K562 (cell line): ENCODE measurements around the gene RNPEPL1. TPM values are rescaled to one million over a fixed set of nuclear protein-coding genes. Genes with fewer than 3 reads are reported as not detected.

Source experiments
- ATAC-seq: fragments of 200-7000 bp; cut with Tn5 transposase; 3 replicates; pipeline ENCODE4 v1.9.1; 2020; ENCODE audit warnings: moderate library complexity
- BruUV-seq: library from RNA; stranded (reverse); fragments of 400-500 nt; replicated peaks from 2 replicates; lab custom pipeline; 2021; lab: Mats Ljungman, UMichigan
- CTCF ChIA-PET: fragments of 300-600 bp; formaldehyde crosslinking; extraction: SDS; loops from one replicate; lab custom pipeline; 2021; ENCODE audit warnings: low intra/inter-chr PET ratio; lab: Yijun Ruan, JAX
- POLR2A ChIA-PET: fragments of 300-600, 350-650 bp; sonication (Branson Sonifier 250); formaldehyde crosslinking; extraction: SDS; loops from one replicate; lab custom pipeline; 2021; ENCODE audit warnings: antibody characterized with exemption, inconsistent platforms; lab: Yijun Ruan, JAX
- DNase-seq, 4 experiments: peaks; one replicate each; pipeline versions ENCODE4 v3.0.0 to v3.0.0-alpha.2; 2011 to 2018; ENCODE audit warnings: low spot score in 3 of 4, mixed read lengths in 3 of 4; ENCODE audit errors: extremely low read depth in 1 of 4
- FAIRE-seq: peaks from 2 replicates; lab custom pipeline; 2011; peaks lifted over from hg19 to GRCh38; lab: Jason Lieb, UNC
- H2AFZ ChIP-seq: 2 replicates; pipeline ENCODE4 v1.6.0; 2011; ENCODE audit warnings: low read depth, low read length, control low read depth, inconsistent platforms
- H3K27ac ChIP-seq: fragments of 200-600 bp; 3 replicates; pipeline ENCODE4 v1.8.0; 2011; ENCODE audit warnings: low read depth, mild to moderate bottlenecking, control low read depth, inconsistent platforms, low read length, moderate library complexity, mixed read lengths; ENCODE audit errors: extremely low read depth
- H3K27me3 ChIP-seq, 2 experiments: fragments of 300-600 bp in 1 of 2; 2 replicates in 1 of 2; 3 replicates in 1 of 2; pipeline versions ENCODE4 v1.6.0 to v1.8.0; 2011; ENCODE audit warnings: inconsistent platforms in 2 of 2, low read length in 2 of 2, mild to moderate bottlenecking in 1 of 2, mixed read lengths in 1 of 2, moderate library complexity in 1 of 2; ENCODE audit not compliant: control insufficient read depth in 2 of 2, insufficient read depth in 2 of 2
- H3K36me3 ChIP-seq: fragments of 300-600 bp; 3 replicates; pipeline ENCODE4 v1.8.0; 2011; ENCODE audit warnings: mild to moderate bottlenecking, low read length, inconsistent platforms; ENCODE audit not compliant: control insufficient read depth, insufficient read depth
- H3K4me1 ChIP-seq, 2 experiments: fragments of 200-600 bp in 1 of 2; replicated peaks in 1 of 2; 2 replicates in 1 of 2; 3 replicates in 1 of 2; pipeline versions ENCODE4 v1.5.1 to v1.8.0; 2011; ENCODE audit warnings: inconsistent platforms in 2 of 2, low read length in 2 of 2, mild to moderate bottlenecking in 1 of 2, mixed read lengths in 1 of 2, moderate library complexity in 1 of 2; ENCODE audit not compliant: control insufficient read depth in 2 of 2, insufficient read depth in 2 of 2
- H3K4me2 ChIP-seq: 2 replicates; pipeline ENCODE4 v1.6.1; 2011; ENCODE audit warnings: low read length, control low read depth, inconsistent platforms, mixed read lengths; ENCODE audit not compliant: insufficient read depth
- H3K4me3 ChIP-seq: fragments of 200-600 bp; sonication (generic), shearing (Covaris generic); 2 replicates; pipeline ENCODE4 v1.5.1; 2016; ENCODE audit warnings: control low read depth, inconsistent platforms
- H3K79me2 ChIP-seq: fragments of 200-600 bp; 3 replicates; pipeline ENCODE4 v1.8.0; 2011; ENCODE audit warnings: low read length, inconsistent platforms; ENCODE audit not compliant: control insufficient read depth, insufficient read depth
- H3K9ac ChIP-seq, 2 experiments: 2 replicates each; pipeline versions ENCODE4 v1.6.0 to v1.6.1; 2011; ENCODE audit warnings: low read depth in 2 of 2, low read length in 2 of 2, control low read depth in 1 of 2, inconsistent platforms in 1 of 2, mild to moderate bottlenecking in 1 of 2, mixed read lengths in 1 of 2; ENCODE audit not compliant: insufficient read depth in 1 of 2
- H3K9me1 ChIP-seq: one replicate; pipeline ENCODE4 v1.6.0; 2011; ENCODE audit warnings: inconsistent platforms, mild to moderate bottlenecking, low read length, moderate library complexity; ENCODE audit not compliant: control insufficient read depth, insufficient read depth
- H3K9me3 ChIP-seq: replicated peaks from 2 replicates; pipeline ENCODE4 v1.5.1; 2011; ENCODE audit warnings: low read depth, low read length, inconsistent platforms; ENCODE audit not compliant: control insufficient read depth, insufficient read depth
- H4K20me1 ChIP-seq: replicated peaks from 2 replicates; pipeline ENCODE4 v1.6.1; 2011; ENCODE audit warnings: low read length, inconsistent platforms, mixed read lengths; ENCODE audit not compliant: control insufficient read depth, insufficient read depth
- CEBPB ChIP-seq: fragments of 450-650 bp; IDR thresholded peaks from 2 replicates; pipeline ENCODE4 v1.6.1; 2016; ENCODE audit warnings: missing genetic modification characterization, missing compliant biosample characterization
- CXXC5 ChIP-seq: fragments of 250-450 bp; sonication (Bioruptor Pico); IDR thresholded peaks from 2 replicates; pipeline ENCODE4 v1.8.0; 2022; ENCODE audit warnings: inconsistent platforms, mild to moderate bottlenecking, moderate library complexity
- FIP1L1 ChIP-seq: fragments of 200-400 bp; formaldehyde crosslinking; IDR thresholded peaks from 2 replicates; pipeline ENCODE4 v1.6.1; 2018; ENCODE audit warnings: mild to moderate bottlenecking, low read depth, low read length; ENCODE audit not compliant: poor library complexity, severe bottlenecking
- HMBOX1 ChIP-seq: sonication (generic); IDR thresholded peaks from 2 replicates; pipeline ENCODE4 v1.6.1; 2016
- HMG20A ChIP-seq: fragments of 450-650 bp; formaldehyde crosslinking; conservative IDR thresholded peaks from 2 replicates; pipeline ENCODE4 v1.4.0; 2020; ENCODE audit warnings: mild to moderate bottlenecking, mixed read lengths
- KAT2B ChIP-seq: IDR thresholded peaks from one replicate; pipeline ENCODE4 v1.6.1; 2012; ENCODE audit warnings: low read depth, mild to moderate bottlenecking, control low read depth, inconsistent platforms, low read length, moderate library complexity
- KAT7 ChIP-seq: sonication (generic); formaldehyde crosslinking; IDR thresholded peaks from 2 replicates; pipeline ENCODE4 v1.8.0; 2022; ENCODE audit warnings: missing genetic modification reagents, mild to moderate bottlenecking, borderline replicate concordance
- NFYB ChIP-seq: IDR thresholded peaks from 2 replicates; pipeline ENCODE4 v1.6.1; 2011; ENCODE audit warnings: mild to moderate bottlenecking, moderate library complexity; ENCODE audit not compliant: insufficient read length; ENCODE audit errors: extremely low read depth
- PCBP1 ChIP-seq: fragments of 200-400 bp; formaldehyde crosslinking; IDR thresholded peaks from 2 replicates; pipeline ENCODE4 v1.6.1; 2018; ENCODE audit warnings: mild to moderate bottlenecking, low read depth, low read length; ENCODE audit not compliant: poor library complexity, severe bottlenecking
- POLR2AphosphoS2 ChIP-seq: IDR thresholded peaks from 2 replicates; pipeline ENCODE4 v1.6.1; 2012; ENCODE audit warnings: low read length, improper control_type of control experiment
- PRPF4 ChIP-seq: fragments of 200-400 bp; formaldehyde crosslinking; IDR thresholded peaks from one replicate; pipeline ENCODE4 v1.6.1; 2017; ENCODE audit warnings: low read length, low read depth, mild to moderate bottlenecking; ENCODE audit not compliant: insufficient read depth, poor library complexity, severe bottlenecking
- PURB ChIP-seq: sonication (generic); formaldehyde crosslinking; IDR thresholded peaks from 2 replicates; pipeline ENCODE4 v1.9.0; 2021; ENCODE audit warnings: low read depth, mild to moderate bottlenecking, missing genetic modification reagents
- RAD21 ChIP-seq, 2 experiments: fragments of 250-450 bp in 1 of 2; fragments of 450-650 bp in 1 of 2; sonication (Bioruptor Pico) in 1 of 2; formaldehyde crosslinking in 1 of 2; IDR thresholded peaks in 1 of 2; conservative IDR thresholded peaks in 1 of 2; 2 replicates each; pipeline versions ENCODE4 v1.4.0 to v1.8.0; 2020 to 2022; ENCODE audit warnings: mild to moderate bottlenecking in 2 of 2, moderate library complexity in 1 of 2
- RNF219 ChIP-seq: fragments of 250-450 bp; sonication (Bioruptor Pico); IDR thresholded peaks from 2 replicates; pipeline ENCODE4 v1.5.0; 2022; ENCODE audit warnings: mild to moderate bottlenecking
- SETDB1 ChIP-seq: IDR thresholded peaks from one replicate; pipeline ENCODE4 v1.6.1; 2012; ENCODE audit warnings: low read length, control low read depth, inconsistent platforms
- ZNF584 ChIP-seq: fragments of 200-800 bp; sonication (Bioruptor generic); IDR thresholded peaks from 2 replicates; pipeline ENCODE4 v1.6.1; 2016; ENCODE audit warnings: low read depth, mild to moderate bottlenecking, missing genetic modification characterization, missing compliant biosample characterization
- ZSCAN32 ChIP-seq: fragments of 450-650 bp; formaldehyde crosslinking; IDR thresholded peaks from 2 replicates; pipeline ENCODE4 v1.4.0; 2020; ENCODE audit warnings: mild to moderate bottlenecking, moderate library complexity
- WGBS: fragments of 100-300 bp; shearing (Covaris generic); methylation state at CpG from one replicate; pipeline ENCODE4 v1.1.6; 2016; ENCODE audit warnings: low coverage, mixed read lengths; ENCODE audit not compliant: insufficient coverage; ENCODE audit errors: missing lambda C conversion rate; 5-methylcytosine and 5-hydroxymethylcytosine counted together
- in situ Hi-C: fragments of 300-500 bp; cut with MboI; formaldehyde crosslinking; loops from 4 replicates; pipeline ENCODE4 v1.15.0; 2018; ENCODE audit warnings: inconsistent platforms, mixed read lengths
- intact Hi-C: fragments of 100-400 bp; cut with micrococcal nuclease; formaldehyde crosslinking; loops from 2 replicates; pipeline ENCODE4 v1.14.2; 2022
- polyA plus RNA-seq, 8 experiments: library from polyadenylated mRNA; depleted of rRNA in 4 of 8; stranded (reverse) in 5 of 8; unstranded in 3 of 8; fragments of >200 nt; fragmentation: Nextera tagmentation in 2 of 8; fragmentation: Illumina TruSeq in 1 of 8; extraction: Ambion mirVana in 2 of 8; extraction: Trizol in 1 of 8; gene quantifications; 2 replicates each; pipeline versions ENCODE4 v1.2.1 to v1.2.3, GENCODE V29; 2011 to 2014; ENCODE audit warnings: inconsistent platforms in 1 of 8, missing spikeins in 1 of 8
- total RNA-seq, 7 experiments: library from RNA; depleted of rRNA in 6 of 7; stranded (reverse); fragments of >200 nt in 6 of 7; fragmentation: Illumina TruSeq in 2 of 7; extraction: Trizol in 2 of 7; gene quantifications; 2 replicates each; pipeline versions ENCODE4 v1.2.1 to v1.2.3, GENCODE V29; 2011 to 2021; ENCODE audit warnings: low replicate concordance in 1 of 7
- TF ChIP-seq, protein P1 (sequence below): fragments of 250-450 bp; sonication (Bioruptor Pico); IDR thresholded peaks from 2 replicates; pipeline ENCODE4 v1.5.0; 2021
- TF ChIP-seq, protein P2 (sequence below): fragments of 250-450 bp; sonication (Bioruptor Pico); IDR thresholded peaks from 2 replicates; pipeline ENCODE4 v1.8.0; 2021; ENCODE audit warnings: moderate library complexity, mild to moderate bottlenecking, inconsistent platforms

Gene RNPEPL1
- total and polyA plus RNA-seq, 9 of the 15 experiments (the other 6 are each of a cell fraction or from before 2014, with no cell fraction given), result 0.07 to 38.7 (median 5.6) TPM

DNA sequence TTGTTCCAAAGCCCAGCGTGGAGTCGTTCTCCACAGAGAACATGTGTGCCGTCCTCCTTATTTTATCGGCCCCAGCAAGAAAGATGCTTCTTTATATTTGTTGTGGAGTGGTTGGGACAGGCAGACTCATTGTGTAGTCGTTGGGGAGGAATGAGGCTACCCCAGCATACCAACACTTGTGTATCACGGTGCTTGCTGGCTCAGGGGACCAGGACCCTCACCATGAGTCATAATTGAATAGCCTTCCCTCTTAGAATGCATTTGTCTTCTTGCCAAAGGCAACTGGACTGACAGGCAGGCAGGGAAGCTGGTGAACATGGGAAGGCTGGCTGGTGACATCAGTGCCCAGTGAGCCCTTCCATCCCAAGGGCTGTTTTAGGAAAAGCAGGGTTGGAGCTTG lies 22.9 kb downstream of the RNPEPL1 start:
- H3K36me3 ChIP-seq, result peaks cover 29% of the 10 kb centered on the region; the same call in 2 of the 3 replicates
- no peaks in the 10 kb centered on the region; the same call in 1 of the 2 replicates for H4K20me1 ChIP-seq
- FAIRE-seq (no peak), ATAC-seq (no peak), DNase-seq (no peak)
- no peaks in the 10 kb centered on the region for H3K27me3 ChIP-seq
- WGBS, result 82% methylated on average over 6 of the region's 6 CpGs
- peaks cover 21% of the 10 kb centered on the region for H3K79me2 ChIP-seq
- intact Hi-C loops (no loop called here), in situ Hi-C loops (no loop called here)
- CTCF ChIA-PET, result no interaction called here
- peaks cover 4 to 49% of the 10 kb centered on the region in 2 experiments; a peak in 4 of 5 replicates for H3K4me1 ChIP-seq
- no peak overlapping the region for H2AFZ ChIP-seq
- no peak overlapping the region for H3K4me2 ChIP-seq
- no peak overlapping the region for H3K4me3 ChIP-seq
- H3K9me1 ChIP-seq, result no peaks in the 10 kb centered on the region
- H3K9ac ChIP-seq, result no peak overlapping the region
- H3K27ac ChIP-seq, result no peak overlapping the region
- H3K9me3 ChIP-seq, result no peaks in the 10 kb centered on the region
- no TSS peak for BruUV-seq
- POLR2A ChIA-PET, result no interaction called here
- TF ChIP-seq ZSCAN32 (CRISPR knock-in tag) (no peak), POLR2AphosphoS2 (no peak), RAD21 (CRISPR knock-in tag; conservative IDR thresholded peaks at IDR 0.05 in 1 of 2, IDR thresholded peaks at IDR 0.05 in 1 of 2) (no peak), HMBOX1 (no peak), FIP1L1 (no peak), CXXC5 (CRISPR knock-in tag) (no peak), CEBPB (tag) (no peak), ZNF584 (CRISPR knock-in tag) (no peak), SETDB1 (no peak), NFYB (no peak), PRPF4 (no peak), PURB (CRISPR knock-in tag) (no peak), HMG20A (CRISPR knock-in tag) (no peak), PCBP1 (no peak), KAT7 (CRISPR knock-in tag) (no peak), RNF219 (CRISPR knock-in tag) (no peak), KAT2B (no peak)
- TF ChIP-seq, protein P1, sequence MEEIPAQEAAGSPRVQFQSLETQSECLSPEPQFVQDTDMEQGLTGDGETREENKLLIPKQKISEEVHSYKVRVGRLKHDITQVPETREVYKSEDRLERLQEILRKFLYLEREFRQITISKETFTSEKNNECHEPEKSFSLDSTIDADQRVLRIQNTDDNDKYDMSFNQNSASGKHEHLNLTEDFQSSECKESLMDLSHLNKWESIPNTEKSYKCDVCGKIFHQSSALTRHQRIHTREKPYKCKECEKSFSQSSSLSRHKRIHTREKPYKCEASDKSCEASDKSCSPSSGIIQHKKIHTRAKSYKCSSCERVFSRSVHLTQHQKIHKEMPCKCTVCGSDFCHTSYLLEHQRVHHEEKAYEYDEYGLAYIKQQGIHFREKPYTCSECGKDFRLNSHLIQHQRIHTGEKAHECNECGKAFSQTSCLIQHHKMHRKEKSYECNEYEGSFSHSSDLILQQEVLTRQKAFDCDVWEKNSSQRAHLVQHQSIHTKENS (CRISPR knock-in tag), result no peak
- TF ChIP-seq, protein P2, sequence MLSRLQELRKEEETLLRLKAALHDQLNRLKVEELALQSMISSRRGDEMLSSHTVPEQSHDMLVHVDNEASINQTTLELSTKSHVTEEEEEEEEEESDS (CRISPR knock-in tag), result no peak
